GM18951 (cell line): Measurements from ENCODE around the gene THAP11.
"Not testable (repeated sequence)": the region's sequence is repeated elsewhere in the genome, so short reads cannot be mapped to it uniquely, and the experiment has no call there.

Experiments
- POLR2A ChIP-seq: IDR thresholded peaks from 4 replicates; pipeline ENCODE4 v1.6.1; 2011; ENCODE audit warnings: mild to moderate bottlenecking; ENCODE audit not compliant: insufficient read length, insufficient read depth; ENCODE audit errors: extremely low read depth
- in situ Hi-C: fragments of 300-500 bp; cut with MboI; formaldehyde crosslinking; loops from one replicate; pipeline ENCODE4 v1.12.0; 2022; ENCODE audit warnings: low sequenced_read_pairs, mixed read lengths, inconsistent platforms; ENCODE audit not compliant: unreplicated experiment

Gene THAP11

DNA sequence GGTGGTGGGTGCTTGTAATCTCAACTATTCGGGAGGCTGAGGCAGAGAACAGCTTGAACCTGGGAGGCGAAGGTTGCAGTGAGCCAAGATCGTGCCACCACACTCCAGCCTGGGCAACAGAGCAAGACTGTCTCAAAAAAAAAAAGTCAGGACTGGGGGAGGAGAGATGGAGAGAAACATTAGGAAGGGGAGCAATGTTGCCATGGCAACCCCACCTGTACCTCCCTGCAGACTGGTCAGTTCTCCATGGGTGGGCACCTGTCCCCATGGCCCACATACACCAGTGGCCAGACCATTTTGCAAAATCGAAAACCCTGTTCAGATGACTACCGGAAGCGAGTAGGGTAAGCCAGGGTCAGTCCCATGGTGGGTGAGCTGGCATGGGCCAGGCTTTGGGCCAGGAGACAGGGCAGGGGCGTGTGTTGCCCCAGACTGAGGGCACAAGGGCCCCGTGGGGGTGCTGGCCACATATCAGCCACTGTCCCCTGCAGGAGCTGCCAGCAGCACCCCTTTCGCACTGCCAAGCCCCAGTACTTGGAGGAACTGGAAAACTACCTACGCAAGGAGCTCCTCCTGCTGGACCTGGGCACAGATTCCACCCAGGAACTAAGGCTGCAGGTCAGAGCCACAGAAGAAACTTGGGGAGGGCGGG, 21.4 kb upstream of the THAP11 start:
- TF ChIP-seq POLR2A, result no peak
- in situ Hi-C loops, result no loop called here

- in situ Hi-C loops, result no loop called here
- no peak for TF ChIP-seq POLR2A
These were observed 19.6 kb upstream of the THAP11 start for GRCh38 chr16:67822511-67822910.

- in situ Hi-C loops, result no loop called here
- no peak for TF ChIP-seq POLR2A
These were observed 17.0 kb upstream of the THAP11 start for GRCh38 chr16:67825119-67825518.

- TF ChIP-seq POLR2A, result no peak
These were observed 16.2 kb upstream of the THAP11 start for GRCh38 chr16:67825906-67826305.

DNA sequence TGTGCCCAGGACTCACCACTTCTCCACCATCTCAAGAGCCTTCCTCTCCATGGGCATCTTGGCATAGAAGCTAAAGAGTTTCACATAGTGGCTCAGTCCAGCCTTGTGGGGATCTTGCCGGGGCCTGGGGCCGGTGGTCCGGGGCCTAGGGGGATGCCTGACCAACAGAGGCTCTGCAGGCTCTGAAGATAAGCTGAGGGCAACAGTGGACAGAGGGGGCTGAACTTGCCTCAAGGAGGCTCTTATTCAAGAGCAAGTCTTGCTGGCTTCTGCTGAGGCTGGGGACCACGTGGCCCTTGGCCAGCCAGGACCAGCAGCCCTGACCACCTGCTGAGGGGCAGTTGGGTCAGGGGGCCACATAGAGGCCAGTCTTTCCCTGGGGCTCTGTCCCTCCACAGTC, 13.5 kb upstream of the THAP11 start:
- in situ Hi-C loops, result no loop called here
- no peak for TF ChIP-seq POLR2A

More at GRCh38 chr16:67825906-67826305, 16.2 kb upstream of the THAP11 start:
- in situ Hi-C loops, result no loop called here

GRCh38 chr16:67833030-67833414, 9.1 kb upstream of the THAP11 start:
- TF ChIP-seq POLR2A, result no peak
- in situ Hi-C loops, result no loop called here

DNA sequence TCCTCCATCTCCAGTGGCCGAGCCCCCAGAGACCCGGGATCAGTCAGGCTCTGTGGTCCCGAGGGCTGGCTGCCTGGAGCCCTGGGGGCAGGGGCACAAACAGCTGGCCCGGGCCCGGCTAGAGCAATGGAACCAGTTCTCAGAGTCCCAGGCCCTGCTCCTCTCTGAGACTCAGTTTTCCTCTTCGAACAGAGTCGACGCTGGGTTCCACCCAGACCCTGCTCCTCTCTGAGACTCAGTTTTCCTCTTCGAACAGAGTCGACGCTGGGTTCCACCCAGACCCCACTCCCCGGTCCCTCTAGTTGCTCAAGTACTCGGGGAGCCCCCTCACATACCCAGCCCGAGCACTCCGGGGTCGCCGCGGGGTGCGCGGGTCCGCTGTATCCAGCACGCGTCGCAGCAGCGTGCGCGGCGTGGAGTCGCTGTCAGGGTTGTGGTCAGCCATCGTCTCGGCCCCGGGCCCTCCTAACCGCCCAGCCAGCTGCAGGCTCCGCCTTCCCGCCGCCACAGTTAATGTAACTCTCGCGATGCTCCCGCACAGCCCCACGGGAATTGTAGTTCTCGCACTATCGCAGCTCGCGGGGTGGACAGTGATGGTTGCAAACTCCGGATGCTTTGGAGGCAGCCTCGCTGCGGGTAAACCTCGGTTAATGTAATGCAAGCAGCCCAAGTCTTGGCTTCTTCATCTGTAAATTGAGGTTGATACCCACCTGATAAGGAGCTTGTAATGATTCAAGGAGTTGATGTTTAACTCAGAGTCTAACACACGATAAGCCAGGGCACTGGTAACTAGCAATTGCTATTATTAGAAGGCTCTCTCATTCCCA, 8.5 kb upstream of the THAP11 start:
- peak; percentile 91 for TF ChIP-seq POLR2A
- in situ Hi-C loops, result no loop called here

DNA sequence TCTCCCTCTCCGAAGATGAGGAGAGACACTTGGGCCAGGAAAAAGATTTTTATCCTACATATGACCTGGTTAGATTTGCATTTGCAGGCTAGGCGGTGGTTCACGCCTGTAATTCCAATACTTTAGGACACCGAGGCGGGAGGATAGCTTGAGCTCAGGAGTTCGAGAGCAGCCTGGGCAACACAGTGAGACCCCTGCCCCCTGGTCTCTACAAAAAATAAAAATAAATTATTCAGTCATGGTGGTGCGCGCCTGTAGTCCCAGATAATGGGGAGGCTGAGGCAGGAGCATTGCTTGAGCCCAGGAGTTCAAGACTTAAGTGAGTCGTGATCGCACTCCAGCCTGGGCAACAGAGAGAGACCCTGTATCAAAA, 7.9 kb upstream of the THAP11 start:
- TF ChIP-seq POLR2A, result no peak
- in situ Hi-C loops, result no loop called here

DNA sequence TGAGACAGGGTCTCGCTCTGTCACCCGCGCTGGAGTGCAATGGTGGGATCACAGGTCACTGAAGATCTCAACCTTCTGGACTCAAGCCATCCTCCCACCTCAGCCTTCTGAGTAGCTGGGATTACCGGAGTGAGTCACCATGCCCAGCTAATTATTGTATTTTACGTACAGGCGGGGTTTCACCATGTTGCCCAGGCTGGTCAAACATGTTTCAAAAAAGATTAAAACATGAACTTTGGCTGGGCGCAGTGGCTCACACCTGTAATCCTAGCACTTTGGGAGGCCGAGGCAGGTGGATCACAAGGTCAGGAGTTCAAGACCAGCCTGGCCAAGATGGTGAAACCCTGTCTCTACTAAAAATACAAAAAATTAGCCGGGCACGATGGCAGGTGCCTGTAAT, 4.9 kb upstream of the THAP11 start:
- in situ Hi-C loops, result not testable (repeated sequence)

DNA sequence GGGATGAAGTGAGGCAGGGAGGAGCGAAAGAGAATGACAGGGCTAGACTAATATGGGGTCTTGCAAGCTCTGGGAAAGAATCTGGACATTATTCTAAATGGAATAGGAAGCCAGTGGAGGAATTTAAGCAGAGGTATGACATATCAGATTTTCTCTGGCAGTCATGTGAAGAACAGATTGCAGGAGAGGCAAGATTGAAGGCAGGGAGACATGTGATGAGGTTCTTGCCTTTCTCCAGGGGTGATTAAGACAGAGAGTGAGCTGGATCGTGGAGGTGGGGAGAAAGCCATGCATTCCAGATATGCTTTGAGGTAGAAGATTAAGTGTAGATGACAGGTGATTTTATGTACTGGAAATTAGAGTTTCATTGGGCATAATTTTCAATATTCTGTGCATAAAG, 4.3 kb upstream of the THAP11 start:
- TF ChIP-seq POLR2A, result no peak
- in situ Hi-C loops, result no loop called here

DNA sequence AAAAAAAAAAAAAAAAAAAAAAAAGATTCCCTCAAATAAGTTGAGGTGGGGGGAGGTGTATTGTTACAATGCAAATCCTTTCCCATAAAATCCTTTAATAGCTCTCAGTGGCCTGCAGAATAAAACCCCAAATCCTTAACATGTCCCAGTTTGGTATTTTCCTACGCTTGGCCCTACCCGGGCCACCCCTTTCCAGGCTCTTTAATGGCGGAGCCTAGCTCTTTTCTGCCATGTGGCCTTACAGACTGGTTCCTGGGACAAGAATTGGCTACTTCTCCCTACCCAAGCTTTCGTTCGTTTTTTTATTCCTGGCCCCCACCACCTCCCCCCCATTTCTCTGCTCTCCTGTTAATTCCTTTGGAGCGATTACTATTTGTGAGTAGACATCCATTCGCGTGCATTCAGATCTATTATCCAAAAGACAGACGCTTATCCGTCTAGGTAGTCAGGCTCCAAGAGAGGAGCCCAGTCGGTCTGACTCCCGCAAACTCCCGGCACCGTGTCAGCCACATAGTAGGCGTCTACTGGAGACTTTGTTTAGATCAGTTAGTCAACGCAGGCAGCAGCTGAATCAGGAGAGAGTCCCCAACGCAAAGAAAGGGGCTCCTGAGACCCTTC, 813 bp upstream of the THAP11 start:
- in situ Hi-C loops, result no loop called here
- no peak for TF ChIP-seq POLR2A

GRCh38 chr16:67842509-67843342, 606 bp downstream of the THAP11 start:
- in situ Hi-C loops, result no loop called here
- no peak for TF ChIP-seq POLR2A

- in situ Hi-C loops, result no loop called here
- TF ChIP-seq POLR2A, result no peak
These were observed 1.2 kb downstream of the THAP11 start for GRCh38 chr16:67843343-67843765.
